Measurements from ENCODE around the gene CTAG1B.

GRCh38 chrX:154658187-154658586 lies 39.1 kb upstream of the CTAG1B start:
- TF ChIP-seq CTCF (conservative IDR thresholded peaks at IDR 0.05; ENCODE audit: low read length) (no peak), EZH2phosphoT487 (IDR thresholded peaks at IDR 0.05; ENCODE audit: borderline replicate concordance, low read depth, low read length) (no peak)
